GM23248 (cell line): Measurements from ENCODE around the gene GYG2.
"Not testable (repeated sequence)": the region's sequence is repeated elsewhere in the genome, so short reads cannot be mapped to it uniquely, and the experiment has no call there.

Experiments
- EZH2 ChIP-seq: fragments of 200-600 bp; sonication (generic); IDR thresholded peaks from 2 replicates; pipeline ENCODE4 v1.6.1; 2018; ENCODE audit warnings: antibody characterized with exemption, mild to moderate bottlenecking; ENCODE audit not compliant: insufficient read depth, poor library complexity, severe bottlenecking
- EZH2phosphoT487 ChIP-seq: fragments of 200-600 bp; sonication (generic); IDR thresholded peaks from 2 replicates; pipeline ENCODE4 v1.6.1; 2018; ENCODE audit warnings: antibody characterized with exemption, moderate library complexity, mild to moderate bottlenecking, low read depth; ENCODE audit not compliant: insufficient read depth

DNA sequence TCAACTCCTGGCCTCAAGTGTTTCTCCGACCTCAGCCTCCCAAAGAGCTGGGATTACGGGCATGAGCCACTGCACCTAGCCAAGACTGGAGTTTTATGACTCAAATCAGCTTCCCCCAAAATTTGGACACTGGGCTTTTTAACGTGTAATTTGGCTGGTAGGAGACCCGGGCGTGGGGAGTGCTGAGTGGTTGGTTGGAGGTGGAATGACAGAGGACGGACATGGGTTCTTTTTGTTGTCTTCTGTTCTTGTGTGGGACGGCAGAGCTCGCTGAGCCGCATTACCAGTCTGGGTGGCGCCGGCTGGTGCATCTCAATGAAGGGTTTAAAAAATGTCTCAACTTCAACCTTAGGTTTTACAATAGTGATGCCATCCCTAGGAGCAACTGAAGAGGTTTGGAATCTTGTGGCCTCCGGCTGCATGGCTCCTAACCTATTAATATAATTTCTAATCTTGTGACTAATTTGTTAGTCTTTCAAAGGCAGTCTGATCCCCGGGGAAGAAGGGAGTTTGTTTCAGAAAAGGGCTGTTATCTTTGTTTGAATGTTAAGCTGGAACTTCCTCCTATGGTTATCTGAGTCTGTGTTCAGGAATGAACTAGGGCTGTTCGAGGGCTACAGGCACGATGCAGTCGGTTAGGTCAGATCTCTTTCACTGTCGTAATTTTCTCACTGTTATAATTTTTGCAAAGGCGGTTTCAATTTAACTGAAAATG lies 26.2 kb upstream of the GYG2 start:
- TF ChIP-seq EZH2, EZH2phosphoT487: not testable (repeated sequence)
